Measurements from ENCODE around the gene UTS2R.
A peak's percentile ranks its signal among the peaks of the same experiment; 100 is the strongest.

UTS2R gene

DNA sequence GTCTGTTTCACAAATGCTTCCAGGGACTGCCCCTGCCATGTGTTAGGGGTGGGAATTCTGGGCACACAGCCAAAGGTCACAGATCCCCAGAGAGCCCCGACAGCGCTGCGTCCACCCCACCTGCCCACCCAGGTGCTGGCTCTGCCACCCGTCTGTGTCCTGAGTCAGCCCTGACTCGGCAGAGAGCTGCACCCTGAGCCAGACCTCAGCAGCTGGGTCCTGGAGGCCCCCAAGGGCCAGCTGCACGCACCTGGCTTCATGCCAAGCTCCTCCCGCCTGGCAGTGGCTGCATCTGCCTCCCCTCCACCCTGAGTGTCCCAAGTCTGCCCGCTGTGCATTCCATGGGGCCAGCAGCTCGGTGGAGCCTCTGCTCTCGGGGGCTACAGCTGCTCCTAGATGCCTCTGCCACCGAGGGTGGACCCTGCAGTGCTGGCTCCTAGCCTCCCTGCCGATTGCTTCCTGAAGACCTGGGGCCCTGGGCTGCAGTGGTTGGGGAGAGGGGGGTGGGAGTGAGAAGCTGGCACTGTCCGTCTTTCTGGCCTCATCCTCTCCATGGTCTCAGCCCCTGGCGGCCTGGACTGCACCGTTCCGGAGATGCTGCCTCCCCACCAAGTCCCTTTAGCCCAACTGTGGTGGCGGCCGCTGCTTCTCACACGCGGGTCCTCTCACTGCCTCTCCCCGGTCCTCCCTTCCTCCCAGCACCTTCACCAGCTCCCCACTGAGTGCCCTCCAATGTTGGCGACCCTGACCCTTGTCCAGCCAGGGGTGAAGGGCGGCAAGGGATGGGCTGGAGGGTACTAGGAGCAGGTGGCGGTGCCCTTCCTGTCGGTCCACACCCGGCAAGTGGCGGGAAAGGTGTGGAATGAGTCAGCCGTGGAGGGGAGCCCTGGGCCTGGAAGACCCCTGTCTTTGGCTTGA, 41.0 kb upstream of the UTS2R start (continued):
- TF ChIP-seq ZBTB20 (tag by site-specific recombination; IDR thresholded peaks at IDR 0.05) (0 out of 2 replicates have a peak, but pooled peaks have one; percentile 19), ZNF654 (tag by site-specific recombination; IDR thresholded peaks at IDR 0.05; ENCODE audit: low read depth) (no peak), ZSCAN30 (tag by site-specific recombination; IDR thresholded peaks at IDR 0.05) (peak; percentile 91), ZNF221 (tag by site-specific recombination; IDR thresholded peaks at IDR 0.05; ENCODE audit: borderline replicate concordance) (no peak), BCL11A (tag by site-specific recombination; IDR thresholded peaks at IDR 0.05; ENCODE audit: low read depth) (peak; percentile 48; the same call in 1 of the 2 replicates), ZBTB48 (tag by site-specific recombination; IDR thresholded peaks at IDR 0.05) (peak; percentile 72; the same call in 1 of the 2 replicates), PRDM1 (tag by site-specific recombination; IDR thresholded peaks at IDR 0.05) (no peak), BCL11B (tag by site-specific recombination; IDR thresholded peaks at IDR 0.05; ENCODE audit: low read depth) (peak; percentile 26; the same call in 1 of the 2 replicates), ZNF169 (tag by site-specific recombination; IDR thresholded peaks at IDR 0.05) (no peak), SP7 (tag by site-specific recombination; IDR thresholded peaks at IDR 0.05) (peak; percentile 75; the same call in 1 of the 2 replicates), ZBTB17 (tag by site-specific recombination; IDR thresholded peaks at IDR 0.05) (peak; percentile 82), ZNF404 (tag by site-specific recombination; IDR thresholded peaks at IDR 0.05) (no peak), ZNF394 (tag by site-specific recombination; IDR thresholded peaks at IDR 0.05; ENCODE audit: borderline replicate concordance) (peak; percentile 57; the same call in 1 of the 2 replicates), ZNF211 (tag by site-specific recombination; IDR thresholded peaks at IDR 0.05; ENCODE audit: low read depth) (no peak), ZNF423 (tag by site-specific recombination; IDR thresholded peaks at IDR 0.05) (peak; percentile 89), ZNF10 (tag by site-specific recombination; IDR thresholded peaks at IDR 0.05) (peak; percentile 45; the same call in 1 of the 2 replicates), ZNF184 (tag by site-specific recombination; IDR thresholded peaks at IDR 0.05) (peak; percentile 66; the same call in 1 of the 2 replicates), ZNF548 (tag by site-specific recombination; IDR thresholded peaks at IDR 0.05) (no peak)
- TF ChIP-seq, protein P1, sequence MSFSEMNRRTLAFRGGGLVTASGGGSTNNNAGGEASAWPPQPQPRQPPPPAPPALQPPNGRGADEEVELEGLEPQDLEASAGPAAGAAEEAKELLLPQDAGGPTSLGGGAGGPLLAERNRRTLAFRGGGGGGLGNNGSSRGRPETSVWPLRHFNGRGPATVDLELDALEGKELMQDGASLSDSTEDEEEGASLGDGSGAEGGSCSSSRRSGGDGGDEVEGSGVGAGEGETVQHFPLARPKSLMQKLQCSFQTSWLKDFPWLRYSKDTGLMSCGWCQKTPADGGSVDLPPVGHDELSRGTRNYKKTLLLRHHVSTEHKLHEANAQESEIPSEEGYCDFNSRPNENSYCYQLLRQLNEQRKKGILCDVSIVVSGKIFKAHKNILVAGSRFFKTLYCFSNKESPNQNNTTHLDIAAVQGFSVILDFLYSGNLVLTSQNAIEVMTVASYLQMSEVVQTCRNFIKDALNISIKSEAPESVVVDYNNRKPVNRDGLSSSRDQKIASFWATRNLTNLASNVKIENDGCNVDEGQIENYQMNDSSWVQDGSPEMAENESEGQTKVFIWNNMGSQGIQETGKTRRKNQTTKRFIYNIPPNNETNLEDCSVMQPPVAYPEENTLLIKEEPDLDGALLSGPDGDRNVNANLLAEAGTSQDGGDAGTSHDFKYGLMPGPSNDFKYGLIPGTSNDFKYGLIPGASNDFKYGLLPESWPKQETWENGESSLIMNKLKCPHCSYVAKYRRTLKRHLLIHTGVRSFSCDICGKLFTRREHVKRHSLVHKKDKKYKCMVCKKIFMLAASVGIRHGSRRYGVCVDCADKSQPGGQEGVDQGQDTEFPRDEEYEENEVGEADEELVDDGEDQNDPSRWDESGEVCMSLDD (tag by site-specific recombination; IDR thresholded peaks at IDR 0.05) = peak; percentile 87
- TF ChIP-seq, protein P2, sequence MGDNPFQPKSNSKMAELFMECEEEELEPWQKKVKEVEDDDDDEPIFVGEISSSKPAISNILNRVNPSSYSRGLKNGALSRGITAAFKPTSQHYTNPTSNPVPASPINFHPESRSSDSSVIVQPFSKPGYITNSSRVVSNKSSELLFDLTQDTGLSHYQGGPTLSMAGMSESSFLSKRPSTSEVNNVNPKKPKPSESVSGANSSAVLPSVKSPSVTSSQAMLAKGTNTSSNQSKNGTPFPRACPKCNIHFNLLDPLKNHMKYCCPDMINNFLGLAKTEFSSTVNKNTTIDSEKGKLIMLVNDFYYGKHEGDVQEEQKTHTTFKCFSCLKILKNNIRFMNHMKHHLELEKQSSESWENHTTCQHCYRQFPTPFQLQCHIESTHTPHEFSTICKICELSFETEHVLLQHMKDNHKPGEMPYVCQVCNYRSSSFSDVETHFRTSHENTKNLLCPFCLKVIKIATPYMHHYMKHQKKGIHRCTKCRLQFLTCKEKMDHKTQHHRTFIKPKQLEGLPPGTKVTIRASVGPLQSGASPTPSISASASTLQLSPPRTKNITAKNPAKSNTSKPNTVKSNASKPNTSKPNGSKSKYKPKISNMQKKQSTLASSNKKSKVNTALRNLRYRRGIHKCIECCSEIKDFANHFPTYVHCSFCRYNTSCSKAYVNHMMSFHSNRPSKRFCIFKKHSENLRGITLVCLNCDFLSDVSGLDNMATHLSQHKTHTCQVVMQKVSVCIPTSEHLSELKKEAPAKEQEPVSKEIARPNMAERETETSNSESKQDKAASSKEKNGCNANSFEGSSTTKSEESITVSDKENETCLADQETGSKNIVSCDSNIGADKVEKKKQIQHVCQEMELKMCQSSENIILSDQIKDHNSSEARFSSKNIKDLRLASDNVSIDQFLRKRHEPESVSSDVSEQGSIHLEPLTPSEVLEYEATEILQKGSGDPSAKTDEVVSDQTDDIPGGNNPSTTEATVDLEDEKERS (tag by site-specific recombination; IDR thresholded peaks at IDR 0.05) = no peak
- TF ChIP-seq, protein P3, sequence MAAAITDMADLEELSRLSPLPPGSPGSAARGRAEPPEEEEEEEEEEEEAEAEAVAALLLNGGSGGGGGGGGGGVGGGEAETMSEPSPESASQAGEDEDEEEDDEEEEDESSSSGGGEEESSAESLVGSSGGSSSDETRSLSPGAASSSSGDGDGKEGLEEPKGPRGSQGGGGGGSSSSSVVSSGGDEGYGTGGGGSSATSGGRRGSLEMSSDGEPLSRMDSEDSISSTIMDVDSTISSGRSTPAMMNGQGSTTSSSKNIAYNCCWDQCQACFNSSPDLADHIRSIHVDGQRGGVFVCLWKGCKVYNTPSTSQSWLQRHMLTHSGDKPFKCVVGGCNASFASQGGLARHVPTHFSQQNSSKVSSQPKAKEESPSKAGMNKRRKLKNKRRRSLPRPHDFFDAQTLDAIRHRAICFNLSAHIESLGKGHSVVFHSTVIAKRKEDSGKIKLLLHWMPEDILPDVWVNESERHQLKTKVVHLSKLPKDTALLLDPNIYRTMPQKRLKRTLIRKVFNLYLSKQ (tag by site-specific recombination; IDR thresholded peaks at IDR 0.05; ENCODE audit: borderline replicate concordance) = no peak
- TF ChIP-seq, protein P4, sequence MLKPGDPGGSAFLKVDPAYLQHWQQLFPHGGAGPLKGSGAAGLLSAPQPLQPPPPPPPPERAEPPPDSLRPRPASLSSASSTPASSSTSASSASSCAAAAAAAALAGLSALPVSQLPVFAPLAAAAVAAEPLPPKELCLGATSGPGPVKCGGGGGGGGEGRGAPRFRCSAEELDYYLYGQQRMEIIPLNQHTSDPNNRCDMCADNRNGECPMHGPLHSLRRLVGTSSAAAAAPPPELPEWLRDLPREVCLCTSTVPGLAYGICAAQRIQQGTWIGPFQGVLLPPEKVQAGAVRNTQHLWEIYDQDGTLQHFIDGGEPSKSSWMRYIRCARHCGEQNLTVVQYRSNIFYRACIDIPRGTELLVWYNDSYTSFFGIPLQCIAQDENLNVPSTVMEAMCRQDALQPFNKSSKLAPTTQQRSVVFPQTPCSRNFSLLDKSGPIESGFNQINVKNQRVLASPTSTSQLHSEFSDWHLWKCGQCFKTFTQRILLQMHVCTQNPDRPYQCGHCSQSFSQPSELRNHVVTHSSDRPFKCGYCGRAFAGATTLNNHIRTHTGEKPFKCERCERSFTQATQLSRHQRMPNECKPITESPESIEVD (tag by site-specific recombination; IDR thresholded peaks at IDR 0.05) = no peak
- TF ChIP-seq, protein P5, sequence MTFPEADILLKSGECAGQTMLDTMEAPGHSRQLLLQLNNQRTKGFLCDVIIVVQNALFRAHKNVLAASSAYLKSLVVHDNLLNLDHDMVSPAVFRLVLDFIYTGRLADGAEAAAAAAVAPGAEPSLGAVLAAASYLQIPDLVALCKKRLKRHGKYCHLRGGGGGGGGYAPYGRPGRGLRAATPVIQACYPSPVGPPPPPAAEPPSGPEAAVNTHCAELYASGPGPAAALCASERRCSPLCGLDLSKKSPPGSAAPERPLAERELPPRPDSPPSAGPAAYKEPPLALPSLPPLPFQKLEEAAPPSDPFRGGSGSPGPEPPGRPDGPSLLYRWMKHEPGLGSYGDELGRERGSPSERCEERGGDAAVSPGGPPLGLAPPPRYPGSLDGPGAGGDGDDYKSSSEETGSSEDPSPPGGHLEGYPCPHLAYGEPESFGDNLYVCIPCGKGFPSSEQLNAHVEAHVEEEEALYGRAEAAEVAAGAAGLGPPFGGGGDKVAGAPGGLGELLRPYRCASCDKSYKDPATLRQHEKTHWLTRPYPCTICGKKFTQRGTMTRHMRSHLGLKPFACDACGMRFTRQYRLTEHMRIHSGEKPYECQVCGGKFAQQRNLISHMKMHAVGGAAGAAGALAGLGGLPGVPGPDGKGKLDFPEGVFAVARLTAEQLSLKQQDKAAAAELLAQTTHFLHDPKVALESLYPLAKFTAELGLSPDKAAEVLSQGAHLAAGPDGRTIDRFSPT (tag by site-specific recombination; IDR thresholded peaks at IDR 0.05) = peak; percentile 48; the same call in 1 of the 2 replicates
